Rectal smooth muscle tissue (tissue), 1 donor: ENCODE results near the gene PCDHGA1.
"Not testable (repeated sequence)": the region's sequence is repeated elsewhere in the genome, so short reads cannot be mapped to it uniquely, and the experiment has no call there.

Source experiments
- H3K27ac ChIP-seq: one replicate; pipeline ENCODE4 v1.7.0; 2013; ENCODE audit warnings: low read depth, low read length, inconsistent platforms
- H3K27me3 ChIP-seq: one replicate; pipeline ENCODE4 v1.7.0; 2013; ENCODE audit warnings: low read length; ENCODE audit not compliant: control insufficient read depth, insufficient read depth
- H3K36me3 ChIP-seq: one replicate; pipeline ENCODE4 v1.7.0; 2013; ENCODE audit warnings: low read length; ENCODE audit not compliant: control insufficient read depth, insufficient read depth
- H3K4me1 ChIP-seq: one replicate; pipeline ENCODE4 v1.7.0; 2013; ENCODE audit warnings: low read length; ENCODE audit not compliant: control insufficient read depth, insufficient read depth
- H3K4me3 ChIP-seq: one replicate; pipeline ENCODE4 v1.7.0; 2013; ENCODE audit warnings: low read length
- H3K9ac ChIP-seq: one replicate; pipeline ENCODE4 v1.7.0; 2013; ENCODE audit warnings: low read length

Gene PCDHGA1

GRCh38 chr5:141330299-141331080, at the start of gene PCDHGA1:
PCDHGA1 (plus strand) TSS chr5:141330514.
- H3K9ac ChIP-seq: no peak within 1 kb of the TSS
- no peaks in the 10 kb centered on the region for H3K36me3 ChIP-seq
- no peak within 1 kb of the TSS for H3K27ac ChIP-seq
- H3K27me3 ChIP-seq: no peaks in the 10 kb centered on the region
- no peaks in the 10 kb centered on the region for H3K4me1 ChIP-seq
- peak within 1 kb of the TSS; percentile 23 for H3K4me3 ChIP-seq

- H3K27ac ChIP-seq: no peak overlapping the region
- H3K36me3 ChIP-seq: peaks cover under 1% of the 10 kb centered on the region
- H3K27me3 ChIP-seq: no peaks in the 10 kb centered on the region
- no peak overlapping the region for H3K9ac ChIP-seq
- H3K4me1 ChIP-seq: no peaks in the 10 kb centered on the region
- no peak overlapping the region for H3K4me3 ChIP-seq
Observed at GRCh38 chr5:141298376-141298775, 31.9 kb upstream of the PCDHGA1 start.

DNA sequence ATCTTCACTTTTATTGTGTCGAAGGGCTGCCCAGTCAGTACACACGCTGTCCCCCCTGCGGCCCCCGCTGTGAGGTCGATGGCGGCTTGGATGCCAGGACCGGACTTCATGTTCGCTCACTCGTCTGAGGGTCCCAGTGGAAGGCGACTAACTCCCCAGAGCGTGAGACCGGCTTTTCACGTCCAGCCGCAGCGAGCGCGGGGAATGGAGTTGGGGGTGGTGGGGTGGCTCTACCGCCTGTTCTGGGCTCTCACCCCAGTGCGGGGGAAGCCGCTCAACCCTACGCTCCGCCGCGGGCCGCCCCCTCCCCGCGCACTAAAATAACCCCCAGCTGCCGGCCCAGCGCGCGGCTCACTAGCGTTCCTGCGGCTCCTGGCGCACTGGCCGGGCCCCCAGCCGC, 26.6 kb upstream of the PCDHGA1 start, which contains the start of gene SLC25A2:
Gene SLC25A2, minus strand, starts transcription at position 294 of the 400 bp plus-strand sequence. Its CDS starts 184 bp downstream, at position 110.
- H3K4me3 ChIP-seq: peak within 1 kb of the TSS; percentile 1
- H3K4me1 ChIP-seq: no peaks in the 10 kb centered on the region
- no peak within 1 kb of the TSS for H3K27ac ChIP-seq
- no peaks in the 10 kb centered on the region for H3K27me3 ChIP-seq
- peaks cover 2% of the 10 kb centered on the region for H3K36me3 ChIP-seq
- H3K9ac ChIP-seq: no peak within 1 kb of the TSS

- no peak overlapping the region for H3K4me3 ChIP-seq
- no peaks in the 10 kb centered on the region for H3K27me3 ChIP-seq
- no peaks in the 10 kb centered on the region for H3K4me1 ChIP-seq
- peaks cover 2% of the 10 kb centered on the region for H3K36me3 ChIP-seq
- no peak overlapping the region for H3K9ac ChIP-seq
- no peak overlapping the region for H3K27ac ChIP-seq
Observed at GRCh38 chr5:141306630-141307029, 23.7 kb upstream of the PCDHGA1 start.

DNA sequence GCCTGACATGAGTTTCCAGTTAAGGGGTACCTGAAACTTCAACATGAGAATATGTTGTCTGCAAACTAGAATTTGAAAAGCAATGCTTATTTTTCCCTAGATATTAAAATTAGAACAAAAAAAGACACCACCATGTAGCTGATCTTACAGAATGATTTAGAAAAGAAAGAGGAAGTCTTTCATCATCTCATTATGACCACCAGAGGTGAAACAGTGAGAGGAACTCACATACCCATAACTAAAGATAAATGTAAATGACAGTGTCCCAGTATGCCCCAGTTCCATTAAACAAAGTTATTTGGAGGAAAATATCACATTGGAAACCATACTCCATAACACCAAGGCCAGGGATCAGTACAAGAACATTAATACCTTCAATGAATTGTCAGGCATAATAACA, 16.6 kb upstream of the PCDHGA1 start:
- H3K9ac ChIP-seq: no peak overlapping the region
- no peaks in the 10 kb centered on the region for H3K27me3 ChIP-seq
- H3K4me1 ChIP-seq: no peaks in the 10 kb centered on the region
- peaks cover 7% of the 10 kb centered on the region for H3K36me3 ChIP-seq
- H3K4me3 ChIP-seq: no peak overlapping the region
- H3K27ac ChIP-seq: no peak overlapping the region

- not testable (repeated sequence) for H3K27me3 ChIP-seq, H3K4me1 ChIP-seq, H3K4me3 ChIP-seq, H3K27ac ChIP-seq, H3K9ac ChIP-seq
- peaks cover 17% of the 10 kb centered on the region for H3K36me3 ChIP-seq
Observed at GRCh38 chr5:141316963-141317362, 13.4 kb upstream of the PCDHGA1 start.

- Histone ChIP-seq H3K27ac (no peak overlapping the region), H3K4me1 (peaks cover 3% of the 10 kb centered on the region), H3K36me3 (peaks cover 17% of the 10 kb centered on the region), H3K4me3 (peak overlapping the region; percentile 9), H3K27me3 (no peaks in the 10 kb centered on the region), H3K9ac (no peak overlapping the region)
Observed at GRCh38 chr5:141319202-141319601, 11.1 kb upstream of the PCDHGA1 start.

- no peak overlapping the region for H3K9ac ChIP-seq
- H3K27me3 ChIP-seq: no peaks in the 10 kb centered on the region
- peak overlapping the region; percentile 90 for H3K4me3 ChIP-seq
- H3K4me1 ChIP-seq: peaks cover 3% of the 10 kb centered on the region
- H3K27ac ChIP-seq: no peak overlapping the region
- peaks cover 17% of the 10 kb centered on the region for H3K36me3 ChIP-seq
Observed at GRCh38 chr5:141319699-141320098, 10.6 kb upstream of the PCDHGA1 start.

DNA sequence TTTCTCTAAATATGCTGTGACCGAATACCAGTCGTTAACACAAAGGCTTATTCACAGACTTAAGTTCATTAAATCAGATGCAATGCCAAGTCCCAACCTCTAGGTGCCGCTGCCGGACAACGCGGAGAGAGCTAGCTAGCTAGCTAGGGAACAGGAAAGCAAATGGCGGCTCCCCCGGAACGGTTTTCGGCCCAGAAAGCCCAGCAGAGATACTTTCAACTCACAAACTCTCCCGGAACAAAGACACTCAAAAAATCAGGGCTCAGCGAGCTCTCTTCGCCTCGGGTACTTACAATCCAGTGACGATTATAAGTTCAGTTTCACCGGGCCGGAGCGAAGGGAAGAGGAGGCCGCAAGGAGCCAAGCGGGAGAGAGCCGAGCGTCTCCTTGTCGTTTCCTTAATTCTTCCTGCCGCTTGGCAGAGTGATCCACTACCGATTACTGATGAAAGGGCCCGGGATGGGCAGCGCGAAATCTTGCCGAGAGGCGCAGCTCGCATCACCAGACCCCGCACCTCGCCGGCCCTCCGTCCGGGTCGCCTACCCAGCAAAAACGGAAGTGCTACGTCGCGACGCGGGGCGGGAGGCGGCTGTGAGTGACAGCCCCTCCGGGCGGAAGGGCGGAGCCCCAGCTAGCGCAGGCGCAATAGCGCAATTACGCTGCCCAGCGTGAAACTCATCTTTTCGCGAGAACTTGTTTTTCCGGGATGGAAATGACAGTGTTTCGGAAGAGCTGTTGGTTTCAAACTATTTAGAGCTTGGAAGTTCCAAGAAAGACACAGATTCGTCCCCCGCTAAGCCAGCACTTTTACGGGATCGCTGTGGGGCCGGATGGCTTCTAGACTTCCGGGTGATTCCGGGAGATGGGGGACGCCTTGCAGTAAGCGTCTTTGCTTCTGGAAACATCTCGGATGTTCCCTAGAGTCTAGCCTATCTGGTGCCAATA, 9.8 kb upstream of the PCDHGA1 start, which contains the start of gene TAF7:
Gene TAF7, minus strand, starts transcription at position 560 of the 945 bp plus-strand sequence. CDS start 740 bp downstream, outside the sequence.
- Histone ChIP-seq H3K36me3 (peaks cover 17% of the 10 kb centered on the region), H3K27me3 (no peaks in the 10 kb centered on the region), H3K4me1 (peaks cover 3% of the 10 kb centered on the region), H3K9ac (peak within 1 kb of the TSS; percentile 43), H3K27ac (peak within 1 kb of the TSS; percentile 84), H3K4me3 (peak within 1 kb of the TSS; percentile 90)

DNA sequence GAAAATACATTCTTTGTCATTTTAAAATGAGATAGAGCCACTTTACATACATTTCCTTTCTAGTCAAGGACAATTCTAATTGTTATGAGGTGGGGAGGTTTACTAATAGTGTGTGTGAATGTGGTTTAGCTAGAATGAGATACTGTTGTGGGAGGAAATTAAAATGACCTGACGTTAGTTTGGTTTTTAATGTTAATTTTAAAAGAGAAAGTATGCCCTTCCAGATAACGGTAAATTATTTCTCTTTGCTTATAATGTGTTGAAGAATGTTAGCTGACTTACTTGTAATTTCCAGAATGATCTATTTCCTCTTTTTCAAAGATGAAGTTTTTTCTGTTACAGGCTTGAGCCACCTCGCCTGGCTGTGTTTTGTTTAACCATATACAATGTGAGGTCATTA, 8.1 kb upstream of the PCDHGA1 start:
- no peak overlapping the region for H3K9ac ChIP-seq

GRCh38 chr5:141326088-141326854, 4.0 kb upstream of the PCDHGA1 start:
- Histone ChIP-seq H3K27ac (peak overlapping the region; percentile 59), H3K36me3 (no peaks in the 10 kb centered on the region), H3K27me3 (no peaks in the 10 kb centered on the region), H3K4me3 (peak overlapping the region; percentile 73), H3K9ac (peak overlapping the region; percentile 53), H3K4me1 (no peaks in the 10 kb centered on the region)

More for the DNA sequence above, 8.1 kb upstream of the PCDHGA1 start:
- no peaks in the 10 kb centered on the region for H3K27me3 ChIP-seq
- no peak overlapping the region for H3K4me3 ChIP-seq
- peaks cover 14% of the 10 kb centered on the region for H3K36me3 ChIP-seq
- H3K27ac ChIP-seq: no peak overlapping the region
- peaks cover 3% of the 10 kb centered on the region for H3K4me1 ChIP-seq

DNA sequence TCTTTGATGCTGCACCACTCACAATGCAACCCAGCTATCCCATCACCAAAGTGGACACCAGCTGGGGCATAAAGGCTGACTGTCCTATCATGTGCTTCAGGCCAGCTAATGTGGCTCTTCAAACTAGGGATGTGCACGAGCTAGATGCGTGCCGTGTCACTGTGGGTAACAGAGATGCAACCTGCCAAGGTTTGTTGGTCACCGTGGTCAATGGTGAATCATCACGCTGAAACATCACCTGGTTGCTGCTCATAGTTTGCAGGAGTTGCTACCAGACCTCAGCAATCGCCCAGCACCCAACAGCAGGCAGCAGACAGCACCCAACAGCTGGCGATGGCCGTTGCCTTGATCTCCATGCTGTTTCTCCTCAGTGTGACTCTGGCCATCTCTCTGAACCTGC, 2.1 kb upstream of the PCDHGA1 start:
- Histone ChIP-seq H3K36me3 (no peaks in the 10 kb centered on the region), H3K27ac (no peak overlapping the region), H3K9ac (no peak overlapping the region), H3K4me1 (no peaks in the 10 kb centered on the region), H3K4me3 (no peak overlapping the region), H3K27me3 (no peaks in the 10 kb centered on the region)
